Astrocyte of the spinal cord (primary cell): ENCODE measurements around the gene MEI4.

Experiments
- DNase-seq: peaks from one replicate; pipeline ENCODE4 v3.0.0; 2011; ENCODE audit warnings: low read depth, low spot score
- H3K4me3 ChIP-seq: 2 replicates; pipeline ENCODE4 v1.5.1; 2011; ENCODE audit warnings: low read depth, mild to moderate bottlenecking, low read length, moderate library complexity
- in situ Hi-C: cut with HindIII; loops from 2 replicates; pipeline ENCODE4 v1.10.0; 2017; ENCODE audit warnings: low sequenced_read_pairs
- TF ChIP-seq, protein P1 (sequence below): IDR thresholded peaks from 2 replicates; pipeline ENCODE4 v1.5.1; 2012; ENCODE audit warnings: low read depth, mild to moderate bottlenecking, low read length, inconsistent platforms

MEI4 gene

DNA sequence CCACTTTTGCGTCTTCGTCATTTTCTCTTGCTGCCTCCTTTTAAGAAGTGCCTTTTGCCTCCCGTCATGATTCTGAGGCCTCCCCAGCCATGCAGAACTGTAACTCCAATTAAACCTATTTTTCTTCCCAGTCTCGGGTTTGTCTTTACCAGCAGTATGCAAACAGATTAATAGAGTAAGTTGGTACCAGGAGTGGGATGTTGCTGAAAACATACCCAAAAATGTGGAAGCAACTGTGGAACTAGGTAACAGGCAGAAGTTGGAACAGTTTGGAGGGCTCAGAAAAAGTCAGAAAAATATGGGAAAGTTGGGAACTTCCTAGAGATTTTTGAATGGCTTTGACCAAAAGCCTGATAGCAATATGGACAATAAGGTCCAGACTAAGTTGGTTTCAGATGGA, 309.2 kb downstream of the MEI4 start:
- in situ Hi-C loops, result no loop called here
- TF ChIP-seq, protein P1, sequence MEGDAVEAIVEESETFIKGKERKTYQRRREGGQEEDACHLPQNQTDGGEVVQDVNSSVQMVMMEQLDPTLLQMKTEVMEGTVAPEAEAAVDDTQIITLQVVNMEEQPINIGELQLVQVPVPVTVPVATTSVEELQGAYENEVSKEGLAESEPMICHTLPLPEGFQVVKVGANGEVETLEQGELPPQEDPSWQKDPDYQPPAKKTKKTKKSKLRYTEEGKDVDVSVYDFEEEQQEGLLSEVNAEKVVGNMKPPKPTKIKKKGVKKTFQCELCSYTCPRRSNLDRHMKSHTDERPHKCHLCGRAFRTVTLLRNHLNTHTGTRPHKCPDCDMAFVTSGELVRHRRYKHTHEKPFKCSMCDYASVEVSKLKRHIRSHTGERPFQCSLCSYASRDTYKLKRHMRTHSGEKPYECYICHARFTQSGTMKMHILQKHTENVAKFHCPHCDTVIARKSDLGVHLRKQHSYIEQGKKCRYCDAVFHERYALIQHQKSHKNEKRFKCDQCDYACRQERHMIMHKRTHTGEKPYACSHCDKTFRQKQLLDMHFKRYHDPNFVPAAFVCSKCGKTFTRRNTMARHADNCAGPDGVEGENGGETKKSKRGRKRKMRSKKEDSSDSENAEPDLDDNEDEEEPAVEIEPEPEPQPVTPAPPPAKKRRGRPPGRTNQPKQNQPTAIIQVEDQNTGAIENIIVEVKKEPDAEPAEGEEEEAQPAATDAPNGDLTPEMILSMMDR, result no peak
- no peak overlapping the region for H3K4me3 ChIP-seq
- DNase-seq, result no peak

DNA sequence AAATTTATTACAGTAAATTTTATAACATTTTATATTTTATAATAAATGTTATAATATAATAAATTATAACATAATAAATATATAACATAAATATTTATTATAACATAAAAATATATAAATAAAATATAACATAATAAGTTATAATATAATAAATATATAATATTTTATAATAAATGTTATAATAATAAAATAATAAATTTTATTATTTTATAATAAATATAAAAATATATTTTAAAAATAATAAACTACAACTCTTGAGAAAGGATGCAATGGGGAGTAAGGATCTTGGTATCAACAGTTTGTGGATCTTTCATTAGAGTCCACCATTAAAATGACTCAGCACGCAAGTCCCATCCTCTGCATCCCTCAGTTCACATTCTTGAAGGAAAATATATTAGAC, 312.6 kb downstream of the MEI4 start:
- in situ Hi-C loops, result no loop called here
- TF ChIP-seq, protein P1, result no peak

DNA sequence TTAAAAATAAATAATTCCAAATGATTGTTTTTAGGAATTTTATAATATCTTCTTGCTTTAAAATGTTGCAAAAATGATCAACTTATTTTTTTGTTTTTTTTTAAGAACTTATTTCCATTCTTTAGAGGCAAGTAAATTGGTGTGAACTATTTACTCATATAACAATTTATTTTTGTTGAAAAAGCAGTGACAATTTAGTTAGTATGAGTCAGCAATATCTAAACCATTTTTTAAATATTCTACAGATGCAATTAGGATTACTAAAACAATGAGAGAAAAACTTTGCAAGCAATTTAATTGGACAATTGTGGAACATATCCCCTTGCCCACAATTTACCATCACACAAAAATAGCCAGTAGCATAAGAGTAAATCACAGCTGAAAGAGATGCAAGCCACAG, 319.5 kb downstream of the MEI4 start:
- no peak overlapping the region for H3K4me3 ChIP-seq
- in situ Hi-C loops, result no loop called here
- TF ChIP-seq, protein P1, result no peak
- no peak for DNase-seq

More for the DNA sequence above, 312.6 kb downstream of the MEI4 start:
- no peak for DNase-seq
- no peak overlapping the region for H3K4me3 ChIP-seq
